HG03045 (cell line): ENCODE results near the gene ZNF750.

Experiments used
- ATAC-seq: cut with Tn5 transposase; IDR thresholded peaks from one replicate; pipeline ENCODE4 v1.9.1; 2021; ENCODE audit warnings: mild to moderate bottlenecking, moderate library complexity; ENCODE audit not compliant: unreplicated experiment

ZNF750 gene

GRCh38 chr17:82815354-82815753 is 24.5 kb downstream of the ZNF750 start:
- ATAC-seq = no peak

DNA sequence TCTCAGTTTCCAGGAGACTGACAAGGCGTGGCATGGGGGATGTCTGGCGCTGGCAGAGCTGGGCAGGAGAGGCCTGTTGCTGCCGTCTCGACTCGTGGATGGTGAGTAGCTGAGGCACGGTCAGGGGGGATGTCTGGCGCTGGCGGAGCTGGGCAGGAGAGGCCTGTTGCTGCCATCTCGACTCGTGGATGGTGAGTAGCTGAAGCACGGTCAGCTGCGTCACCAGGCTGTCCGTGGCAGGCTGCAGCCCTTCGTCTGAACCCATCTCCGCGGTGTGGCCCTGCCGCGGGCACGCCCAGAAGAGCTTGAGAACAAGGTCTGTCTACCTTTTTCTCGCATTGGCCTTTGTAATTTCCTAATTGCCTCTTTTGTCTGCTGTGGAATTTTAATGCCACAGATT is 25.0 kb downstream of the ZNF750 start:
- ATAC-seq = no peak

DNA sequence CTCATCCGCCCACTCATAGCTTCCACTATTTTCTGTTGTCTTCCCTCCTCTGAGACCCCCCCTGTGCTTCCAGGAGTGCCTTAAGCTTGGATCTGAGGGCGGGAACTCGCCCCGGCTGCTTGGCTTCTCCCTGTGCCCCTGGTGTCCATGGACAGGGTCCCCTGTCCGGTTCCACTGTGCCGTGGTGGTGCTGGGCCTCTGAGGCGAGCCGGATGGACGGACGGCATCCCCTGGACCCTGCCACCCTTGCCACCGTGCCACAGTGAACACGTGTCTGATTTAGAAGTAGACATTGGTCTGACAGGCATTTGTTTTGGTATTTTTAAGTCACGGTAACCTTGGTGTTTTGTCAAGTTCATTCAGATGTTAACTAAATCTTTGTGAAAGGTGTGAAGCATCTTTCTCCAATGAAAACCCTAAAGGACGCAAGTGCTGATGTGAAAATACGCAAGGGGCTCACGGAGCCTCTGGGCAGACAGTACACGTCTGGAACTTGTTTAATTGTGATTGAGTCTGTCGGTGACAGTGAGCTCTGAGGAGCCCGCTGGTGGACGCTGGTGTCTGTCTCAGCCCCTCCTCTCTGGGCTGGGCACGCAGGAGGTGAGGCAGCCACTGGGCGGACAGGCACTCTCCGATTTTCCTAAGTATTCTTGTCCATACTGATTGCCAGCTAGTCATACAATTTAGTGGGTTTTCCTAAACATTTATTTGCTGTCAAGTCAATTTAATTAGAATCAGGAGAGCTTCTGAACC is 26.3 kb downstream of the ZNF750 start:
- ATAC-seq = no peak

- no peak for ATAC-seq
Measured at GRCh38 chr17:82812601-82813000, 27.2 kb downstream of the ZNF750 start.

GRCh38 chr17:82812058-82812457 is 27.8 kb downstream of the ZNF750 start:
- ATAC-seq = no peak

GRCh38 chr17:82810644-82811430 is 29.0 kb downstream of the ZNF750 start:
- ATAC-seq = no peak

DNA sequence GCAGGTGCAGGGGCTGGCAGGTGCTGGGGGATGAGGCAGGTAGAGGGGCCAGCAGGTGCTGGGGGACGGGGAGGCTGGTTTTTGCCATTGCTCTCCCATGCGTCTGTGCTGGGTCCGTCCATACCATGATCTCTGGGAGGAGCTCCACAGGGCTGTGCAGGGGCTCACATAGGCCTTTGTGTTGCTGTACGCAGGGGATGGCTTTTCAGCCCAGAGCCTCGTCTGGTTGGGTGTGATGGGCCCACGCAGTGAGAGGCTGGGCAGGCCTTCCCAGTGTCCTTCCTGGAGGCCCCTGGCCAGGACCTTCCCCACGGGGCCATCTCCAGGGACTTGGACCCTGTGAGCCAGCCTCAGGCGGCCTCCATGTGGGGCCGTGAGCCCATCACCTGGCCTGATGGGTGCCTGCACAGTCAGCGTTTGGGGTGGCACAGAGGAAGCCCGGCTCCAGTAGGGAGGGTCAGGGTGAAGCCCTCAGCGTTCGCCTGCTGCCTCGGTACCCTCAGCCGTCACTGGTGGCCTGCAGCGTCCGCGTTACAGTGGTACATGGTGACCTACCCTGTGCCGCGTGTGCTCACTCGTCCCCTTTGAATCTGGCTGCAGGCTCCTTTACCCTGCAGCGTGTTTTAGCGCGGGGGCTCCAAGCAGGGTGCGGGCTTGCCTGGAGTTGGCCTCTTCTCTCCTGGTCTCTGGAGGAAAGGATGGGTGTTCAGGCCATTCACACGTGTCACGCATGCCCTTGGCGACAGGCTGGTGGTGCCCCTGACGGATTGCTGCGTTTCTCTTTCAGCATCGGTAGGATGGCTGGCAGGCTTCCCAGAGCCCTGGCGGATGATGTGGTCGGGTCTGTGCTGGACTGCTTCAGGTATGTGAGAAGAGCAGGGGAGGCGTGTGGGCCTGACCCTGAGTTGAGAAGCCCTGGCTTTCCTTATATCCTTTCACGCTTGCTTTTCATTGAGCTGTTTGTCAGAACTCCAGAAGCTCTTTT is 30.6 kb downstream of the ZNF750 start:
- ATAC-seq = no peak

DNA sequence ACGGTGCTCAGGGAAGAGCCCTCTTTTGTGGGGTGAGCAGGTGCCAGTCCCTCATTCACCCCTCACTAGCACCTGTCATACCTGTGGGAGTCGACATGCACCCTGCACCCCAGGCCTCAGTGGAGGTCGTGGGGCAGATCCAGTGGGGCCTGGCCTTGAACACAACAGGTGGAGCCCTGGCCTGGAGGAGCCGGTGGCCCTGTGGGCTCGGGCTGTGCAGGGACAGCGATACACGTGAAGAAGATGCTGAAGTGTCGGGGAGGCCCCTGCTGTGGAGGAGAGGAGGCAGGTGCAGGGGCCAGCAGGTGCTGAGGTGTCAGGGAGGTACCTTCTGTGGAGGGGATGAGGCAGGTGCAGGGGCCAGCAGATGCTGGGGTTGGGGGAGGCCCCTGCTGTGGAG is 31.8 kb downstream of the ZNF750 start:
- no peak for ATAC-seq

DNA sequence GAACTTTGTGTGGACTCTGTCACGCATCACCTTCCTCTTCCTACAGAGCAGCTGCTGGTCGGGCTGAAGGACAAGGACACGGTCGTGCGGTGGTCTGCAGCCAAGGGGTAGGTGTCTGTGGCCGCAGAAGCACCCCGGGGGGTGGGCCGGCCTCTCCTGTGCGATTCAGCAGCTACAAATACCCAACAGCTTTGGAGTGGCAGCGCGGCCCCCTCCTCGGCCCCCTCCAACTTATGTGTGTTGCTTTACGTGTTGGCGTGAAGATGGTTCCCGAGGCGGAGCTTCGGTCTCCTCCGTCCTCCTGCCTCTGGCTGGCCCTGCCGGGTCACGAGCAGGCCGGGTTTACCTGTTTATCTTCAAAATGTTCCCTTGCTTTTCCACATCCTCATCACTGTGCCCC is 32.3 kb downstream of the ZNF750 start:
- no peak for ATAC-seq

DNA sequence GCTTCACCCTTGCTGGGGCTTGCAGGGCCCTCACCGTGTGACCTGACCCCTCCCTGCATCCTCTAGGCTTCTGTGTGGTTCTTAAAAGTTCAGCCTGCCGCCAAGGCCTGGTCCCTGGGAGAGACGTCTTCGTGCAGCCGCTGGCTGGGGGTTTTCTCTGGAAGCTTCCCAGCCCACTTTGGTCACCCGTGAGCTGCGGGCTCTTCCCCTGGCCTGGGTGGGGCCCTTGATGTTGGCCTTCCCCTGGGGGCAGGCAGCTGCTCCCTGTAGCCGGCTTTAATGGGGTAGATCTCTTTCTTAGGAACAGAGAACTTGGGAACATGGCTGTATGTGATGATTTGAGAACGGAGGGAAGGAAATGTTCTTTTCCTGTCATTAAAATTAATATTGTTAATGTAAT is 32.7 kb downstream of the ZNF750 start:
- no peak for ATAC-seq

DNA sequence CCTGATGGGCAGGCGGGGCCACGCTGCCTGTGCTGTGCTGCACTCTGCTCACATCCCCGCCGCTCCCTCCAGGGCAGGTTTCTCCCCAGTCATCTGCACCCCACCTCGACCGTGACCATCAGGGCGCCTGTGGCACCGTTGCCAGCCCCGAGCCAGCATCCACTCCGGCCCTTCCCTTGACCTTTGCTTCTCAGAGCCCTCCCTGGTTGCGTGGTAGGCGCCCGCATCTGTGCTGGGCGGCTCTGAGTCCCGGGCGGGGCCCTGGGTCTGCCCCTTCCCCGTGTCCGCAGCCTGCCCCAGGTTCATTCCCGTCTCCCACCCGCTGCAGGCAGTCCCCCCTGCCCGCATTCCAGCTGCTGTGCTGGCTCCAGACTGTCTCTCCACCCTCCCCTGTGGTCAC is 33.2 kb downstream of the ZNF750 start:
- ATAC-seq = no peak

DNA sequence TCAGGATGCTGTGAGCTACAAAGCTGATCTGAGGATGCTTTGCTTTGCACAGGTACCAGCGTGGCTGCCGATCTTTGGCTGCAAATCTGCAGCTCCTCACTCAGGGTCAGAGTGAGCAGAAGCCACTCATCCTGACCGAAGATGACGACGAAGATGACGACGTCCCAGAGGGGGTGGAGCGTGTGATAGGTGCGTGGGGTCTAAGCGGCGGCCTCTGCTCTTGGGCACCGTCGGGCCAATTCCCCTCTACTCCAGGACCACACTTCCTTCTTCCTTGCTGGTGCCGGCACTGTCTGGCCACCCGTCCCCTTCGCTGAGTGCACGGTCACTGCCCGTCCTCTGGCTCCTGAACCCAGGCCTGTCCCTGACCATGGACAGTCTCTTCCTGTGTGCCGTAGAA is 34.0 kb downstream of the ZNF750 start:
- no peak for ATAC-seq

- no peak for ATAC-seq
Measured at GRCh38 chr17:82805254-82805653, 34.6 kb downstream of the ZNF750 start.

- no peak for ATAC-seq
Measured at GRCh38 chr17:82804442-82805191, 35.2 kb downstream of the ZNF750 start.

DNA sequence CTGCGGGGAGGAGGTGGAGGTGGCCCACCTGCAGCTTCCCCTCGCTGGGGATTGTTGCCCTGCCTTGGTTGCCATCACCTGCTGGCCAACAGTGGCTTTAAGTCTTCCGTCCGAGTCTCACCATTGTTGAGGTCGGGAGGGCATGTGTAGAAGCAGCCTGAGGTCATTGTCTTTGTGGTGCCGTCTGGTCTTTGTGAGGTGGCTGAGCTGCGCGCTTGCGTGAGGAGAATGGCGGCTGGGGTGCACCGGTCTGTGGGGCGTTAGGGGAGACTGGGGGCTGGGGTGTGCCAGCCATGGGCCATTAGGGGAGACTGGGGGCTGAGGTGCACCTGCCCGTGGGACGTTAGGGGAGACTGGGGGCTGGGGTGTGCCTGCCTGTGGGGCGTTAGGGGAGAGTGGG is 36.2 kb downstream of the ZNF750 start:
- ATAC-seq = no peak

DNA sequence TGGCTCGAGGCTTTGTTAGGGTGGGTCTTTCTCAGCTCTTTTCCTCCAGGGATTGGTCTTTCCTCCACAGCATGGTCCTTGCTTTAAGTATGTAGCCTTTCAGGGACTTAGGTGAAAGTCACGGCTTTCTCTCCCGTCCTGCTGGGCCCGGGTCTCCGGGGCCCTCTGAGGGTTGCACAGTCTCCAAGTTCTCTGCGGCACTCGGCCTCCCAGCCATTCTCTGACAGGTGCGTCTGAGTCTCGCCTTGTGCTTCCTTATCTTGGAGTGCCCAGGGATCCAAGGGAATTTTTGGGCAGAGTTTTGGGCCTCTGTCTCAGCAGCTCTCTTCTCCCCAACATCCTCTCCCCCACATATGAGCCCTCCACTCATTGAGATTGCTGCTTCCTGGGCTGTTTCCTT is 36.6 kb downstream of the ZNF750 start:
- no peak for ATAC-seq

- ATAC-seq = no peak
Measured at GRCh38 chr17:82802075-82802780, 37.6 kb downstream of the ZNF750 start.

GRCh38 chr17:82801377-82801970 is 38.3 kb downstream of the ZNF750 start:
- ATAC-seq = no peak

GRCh38 chr17:82800885-82801284 is 38.9 kb downstream of the ZNF750 start:
- ATAC-seq = no peak

- ATAC-seq = no peak
Measured at GRCh38 chr17:82799591-82799990, 40.2 kb downstream of the ZNF750 start.
